ENCODE measurements around the gene TMEM87B.

Gene TMEM87B

GRCh38 chr2:112054847-112055729 lies at the start of gene TMEM87B:
Gene TMEM87B, plus strand, starts transcription at chr2:112055269. Its CDS starts 323 bp downstream, at chr2:112055592.
- FAIRE-seq = no peak

GRCh38 chr2:112005406-112006075 lies 49.5 kb upstream of the TMEM87B start:
- no peak for FAIRE-seq

GRCh38 chr2:112006076-112006410 lies 49.0 kb upstream of the TMEM87B start:
- no peak for FAIRE-seq

GRCh38 chr2:112007493-112007892 lies 47.6 kb upstream of the TMEM87B start:
- FAIRE-seq = no peak

GRCh38 chr2:112008910-112009485 lies 46.1 kb upstream of the TMEM87B start:
- FAIRE-seq = no peak

- no peak for FAIRE-seq
Measured at GRCh38 chr2:112010751-112011150, 44.3 kb upstream of the TMEM87B start.

GRCh38 chr2:112012556-112012955 lies 42.5 kb upstream of the TMEM87B start:
- no peak for FAIRE-seq

- FAIRE-seq = no peak
Measured at GRCh38 chr2:112018846-112019245, 36.2 kb upstream of the TMEM87B start.

GRCh38 chr2:112019569-112019982 lies 35.5 kb upstream of the TMEM87B start:
- no peak for FAIRE-seq

GRCh38 chr2:112020561-112020960 lies 34.5 kb upstream of the TMEM87B start:
- FAIRE-seq = no peak

GRCh38 chr2:112021290-112021689 lies 33.8 kb upstream of the TMEM87B start:
- FAIRE-seq = no peak

- no peak for FAIRE-seq
Measured at GRCh38 chr2:112021781-112022231, 33.3 kb upstream of the TMEM87B start.

- FAIRE-seq = no peak
Measured at GRCh38 chr2:112023707-112024106, 31.4 kb upstream of the TMEM87B start.

- no peak for FAIRE-seq
Measured at GRCh38 chr2:112024231-112024630, 30.8 kb upstream of the TMEM87B start.

- no peak for FAIRE-seq
Measured at GRCh38 chr2:112024896-112025491, 30.1 kb upstream of the TMEM87B start.

- FAIRE-seq = no peak
Measured at GRCh38 chr2:112026509-112026908, 28.6 kb upstream of the TMEM87B start.

- FAIRE-seq = no peak
Measured at GRCh38 chr2:112027767-112028166, 27.3 kb upstream of the TMEM87B start.

- FAIRE-seq = no peak
Measured at GRCh38 chr2:112029164-112029563, 25.9 kb upstream of the TMEM87B start.

- FAIRE-seq = no peak
Measured at GRCh38 chr2:112031473-112032223, 23.4 kb upstream of the TMEM87B start.

GRCh38 chr2:112032224-112032586 lies 22.9 kb upstream of the TMEM87B start:
- no peak for FAIRE-seq

- FAIRE-seq = no peak
Measured at GRCh38 chr2:112032689-112033465, 22.2 kb upstream of the TMEM87B start.

- FAIRE-seq = no peak
Measured at GRCh38 chr2:112033600-112033999, 21.5 kb upstream of the TMEM87B start.

All from islet of Langerhans (tissue), 1 donor.